H9 (cell line): ENCODE results near the gene DYNC2LI1. TPM values are rescaled to one million over a fixed set of nuclear protein-coding genes. Genes with fewer than 3 reads are reported as not detected.

Experiments used
- DNase-seq: peaks from one replicate; pipeline ENCODE4 v3.0.0-alpha.2; 2017
- H2AFZ ChIP-seq: one replicate; pipeline ENCODE4 v1.6.1; 2013; ENCODE audit warnings: mild to moderate bottlenecking, low read length, control low read depth, moderate library complexity
- H2AK5ac ChIP-seq: 2 replicates; pipeline ENCODE4 v1.6.1; 2013; ENCODE audit warnings: low read length, control low read depth, mixed read lengths; ENCODE audit not compliant: insufficient read length
- H2BK120ac ChIP-seq: one replicate; pipeline ENCODE4 v1.6.1; 2013; ENCODE audit warnings: low read depth, mild to moderate bottlenecking, low read length, control low read depth, inconsistent platforms; ENCODE audit not compliant: poor library complexity, severe bottlenecking
- H2BK12ac ChIP-seq: 2 replicates; pipeline ENCODE4 v1.6.1; 2013; ENCODE audit warnings: low read length, control low read depth, mixed read lengths, low read depth; ENCODE audit not compliant: insufficient read length
- H2BK15ac ChIP-seq: 2 replicates; pipeline ENCODE4 v1.6.1; 2013; ENCODE audit warnings: low read depth, low read length, control low read depth
- H2BK20ac ChIP-seq: one replicate; pipeline ENCODE4 v1.6.1; 2013; ENCODE audit warnings: low read depth, mild to moderate bottlenecking, low read length, control low read depth, inconsistent platforms; ENCODE audit not compliant: poor library complexity, severe bottlenecking
- H2BK5ac ChIP-seq: 2 replicates; pipeline ENCODE4 v1.6.1; 2013; ENCODE audit warnings: low read length, control low read depth, mixed read lengths; ENCODE audit not compliant: insufficient read length
- H3K14ac ChIP-seq: 2 replicates; pipeline ENCODE4 v1.6.1; 2013; ENCODE audit warnings: low read length, control low read depth; ENCODE audit not compliant: insufficient read depth
- H3K18ac ChIP-seq: 2 replicates; pipeline ENCODE4 v1.6.1; 2013; ENCODE audit warnings: low read depth, mild to moderate bottlenecking, mixed read lengths, low read length, control low read depth; ENCODE audit not compliant: insufficient read length
- H3K23ac ChIP-seq: 2 replicates; pipeline ENCODE4 v1.6.1; 2013; ENCODE audit warnings: low read length, control low read depth, mixed read lengths, low read depth; ENCODE audit not compliant: insufficient read length
- H3K23me2 ChIP-seq: 2 replicates; pipeline ENCODE4 v1.6.1; 2013; ENCODE audit warnings: low read depth, mild to moderate bottlenecking, mixed read lengths, low read length, control low read depth; ENCODE audit not compliant: insufficient read length, poor library complexity, severe bottlenecking
- H3K27ac ChIP-seq: 2 replicates; pipeline ENCODE4 v1.5.1; 2013; ENCODE audit warnings: low read length, control low read depth, mixed read lengths, low read depth; ENCODE audit not compliant: insufficient read length
- H3K27me3 ChIP-seq: 2 replicates; pipeline ENCODE4 v1.6.1; 2013; ENCODE audit warnings: low read length, control low read depth, inconsistent platforms; ENCODE audit not compliant: insufficient read depth
- H3K4ac ChIP-seq: 2 replicates; pipeline ENCODE4 v1.6.1; 2013; ENCODE audit warnings: low read depth, mild to moderate bottlenecking, control low read depth, inconsistent platforms, low read length, moderate library complexity
- H3K4me1 ChIP-seq: 2 replicates; pipeline ENCODE4 v1.6.1; 2013; ENCODE audit warnings: low read length, control low read depth, inconsistent platforms; ENCODE audit not compliant: insufficient read depth
- H3K4me2 ChIP-seq: 2 replicates; pipeline ENCODE4 v1.6.1; 2013; ENCODE audit warnings: low read length, control low read depth, mixed read lengths; ENCODE audit not compliant: insufficient read length, insufficient read depth
- H3K56ac ChIP-seq: 2 replicates; pipeline ENCODE4 v1.6.1; 2013; ENCODE audit warnings: low read depth, mild to moderate bottlenecking, mixed read lengths, low read length, control low read depth; ENCODE audit not compliant: insufficient read length
- H3K79me1 ChIP-seq: 2 replicates; pipeline ENCODE4 v1.6.1; 2013; ENCODE audit warnings: low read depth, mild to moderate bottlenecking, moderate library complexity, low read length, control low read depth, inconsistent platforms; ENCODE audit not compliant: insufficient read depth, poor library complexity, severe bottlenecking
- H3K79me2 ChIP-seq: 2 replicates; pipeline ENCODE4 v1.6.1; 2013; ENCODE audit warnings: low read length, control low read depth, inconsistent platforms; ENCODE audit not compliant: insufficient read depth
- H3K9ac ChIP-seq: 2 replicates; pipeline ENCODE4 v1.6.1; 2013; ENCODE audit warnings: low read length, control low read depth, mixed read lengths; ENCODE audit not compliant: insufficient read length; ENCODE audit errors: extremely low read depth
- H3K9me3 ChIP-seq: one replicate; pipeline ENCODE4 v1.6.1; 2013; ENCODE audit warnings: low read depth, low read length, inconsistent platforms; ENCODE audit not compliant: control insufficient read depth
- H3T11ph ChIP-seq: one replicate; pipeline ENCODE4 v1.6.1; 2013; ENCODE audit warnings: mild to moderate bottlenecking, low read length, control low read depth, inconsistent platforms
- H4K20me1 ChIP-seq: one replicate; pipeline ENCODE4 v1.6.1; 2013; ENCODE audit not compliant: control insufficient read depth, insufficient read length, insufficient read depth
- H4K5ac ChIP-seq: 2 replicates; pipeline ENCODE4 v1.6.1; 2013; ENCODE audit warnings: low read depth, mild to moderate bottlenecking, mixed read lengths, low read length, control low read depth; ENCODE audit not compliant: insufficient read length
- H4K8ac ChIP-seq: replicated peaks from 2 replicates; pipeline ENCODE4 v1.6.1; 2013; ENCODE audit warnings: low read length, control low read depth, mixed read lengths, low read depth; ENCODE audit not compliant: insufficient read length
- H4K91ac ChIP-seq: 2 replicates; pipeline ENCODE4 v1.6.1; 2013; ENCODE audit warnings: low read depth, mild to moderate bottlenecking, moderate library complexity, mixed read lengths, low read length, control low read depth; ENCODE audit not compliant: insufficient read length
- H3K27ac Mint-ChIP-seq, 3 experiments: 2 replicates in 2 of 3; 3 replicates in 1 of 3; pipeline ENCODE4 v1.8.0; 2020 to 2021; ENCODE audit warnings: mixed read lengths in 3 of 3, mild to moderate bottlenecking in 1 of 3, moderate library complexity in 1 of 3
- H3K27me3 Mint-ChIP-seq: 2 replicates; pipeline ENCODE4 v1.8.0; 2021; ENCODE audit warnings: low read depth, mild to moderate bottlenecking, moderate library complexity, mixed read lengths
- H3K36me3 Mint-ChIP-seq, 3 experiments: 2 replicates in 2 of 3; 3 replicates in 1 of 3; pipeline ENCODE4 v1.8.0; 2020 to 2021; ENCODE audit warnings: low read depth in 3 of 3, mixed read lengths in 3 of 3; ENCODE audit not compliant: insufficient read depth in 1 of 3
- H3K4me1 Mint-ChIP-seq, 2 experiments: 2 replicates each; pipeline ENCODE4 v1.8.0; 2020; ENCODE audit warnings: mixed read lengths in 2 of 2
- H3K4me3 Mint-ChIP-seq, 2 experiments: 2 replicates in 1 of 2; 3 replicates in 1 of 2; pipeline ENCODE4 v1.8.0; 2020 to 2021; ENCODE audit warnings: mild to moderate bottlenecking in 2 of 2, mixed read lengths in 2 of 2, moderate library complexity in 1 of 2
- H3K9me3 Mint-ChIP-seq, 2 experiments: 2 replicates in 1 of 2; 3 replicates in 1 of 2; pipeline ENCODE4 v1.8.0; 2020; ENCODE audit warnings: mild to moderate bottlenecking in 2 of 2, mixed read lengths in 2 of 2, moderate library complexity in 1 of 2
- WGBS: extraction: QIAGEN DNeasy Blood & Tissue Kit; methylation state at CpG from one replicate; pipeline ENCODE4 v1.1.7; 2013; ENCODE audit warnings: missing lambda C conversion rate, low lambda C conversion rate, mixed read lengths; ENCODE audit not compliant: insufficient read length; ENCODE audit errors: extremely low coverage; 5-methylcytosine and 5-hydroxymethylcytosine counted together
- total RNA-seq: library from RNA; stranded (reverse); gene quantifications from 2 replicates; pipeline ENCODE4 v1.2.1, GENCODE V29; 2021
- TF ChIP-seq, protein P1 (sequence below): fragments of 200-600 bp; sonication (generic); conservative IDR thresholded peaks from 3 replicates; pipeline ENCODE4 v1.8.0; 2021; ENCODE audit warnings: antibody characterized with exemption, mild to moderate bottlenecking

The DYNC2LI1 gene
- total RNA-seq, 1 experiment from 2014 or later = 8.5 TPM

- H3K23ac ChIP-seq = no peak within 1 kb of the TSS
- no peak within 1 kb of the TSS for H2BK120ac ChIP-seq
- no peaks in the 10 kb centered on the region for H3K79me2 ChIP-seq
- H3K79me1 ChIP-seq = no peaks in the 10 kb centered on the region
- no peak within 1 kb of the TSS for H2BK15ac ChIP-seq
- TF ChIP-seq, protein P1, sequence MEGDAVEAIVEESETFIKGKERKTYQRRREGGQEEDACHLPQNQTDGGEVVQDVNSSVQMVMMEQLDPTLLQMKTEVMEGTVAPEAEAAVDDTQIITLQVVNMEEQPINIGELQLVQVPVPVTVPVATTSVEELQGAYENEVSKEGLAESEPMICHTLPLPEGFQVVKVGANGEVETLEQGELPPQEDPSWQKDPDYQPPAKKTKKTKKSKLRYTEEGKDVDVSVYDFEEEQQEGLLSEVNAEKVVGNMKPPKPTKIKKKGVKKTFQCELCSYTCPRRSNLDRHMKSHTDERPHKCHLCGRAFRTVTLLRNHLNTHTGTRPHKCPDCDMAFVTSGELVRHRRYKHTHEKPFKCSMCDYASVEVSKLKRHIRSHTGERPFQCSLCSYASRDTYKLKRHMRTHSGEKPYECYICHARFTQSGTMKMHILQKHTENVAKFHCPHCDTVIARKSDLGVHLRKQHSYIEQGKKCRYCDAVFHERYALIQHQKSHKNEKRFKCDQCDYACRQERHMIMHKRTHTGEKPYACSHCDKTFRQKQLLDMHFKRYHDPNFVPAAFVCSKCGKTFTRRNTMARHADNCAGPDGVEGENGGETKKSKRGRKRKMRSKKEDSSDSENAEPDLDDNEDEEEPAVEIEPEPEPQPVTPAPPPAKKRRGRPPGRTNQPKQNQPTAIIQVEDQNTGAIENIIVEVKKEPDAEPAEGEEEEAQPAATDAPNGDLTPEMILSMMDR = no peak
- H3K27me3 ChIP-seq = no peaks in the 10 kb centered on the region
- H3K9me3 ChIP-seq = no peaks in the 10 kb centered on the region
- no peak for DNase-seq
- H4K8ac ChIP-seq = no peak within 1 kb of the TSS
- no peaks in the 10 kb centered on the region for H3K36me3 Mint-ChIP-seq
- no peak within 1 kb of the TSS for H2AFZ ChIP-seq
- H3K27ac ChIP-seq = no peak within 1 kb of the TSS
- no peaks in the 10 kb centered on the region for H4K20me1 ChIP-seq
- no peak within 1 kb of the TSS for H4K91ac ChIP-seq
- no peak within 1 kb of the TSS for H3K18ac ChIP-seq
- no peak within 1 kb of the TSS for H2AK5ac ChIP-seq
- no peak within 1 kb of the TSS; a peak in 2 of 7 replicates for H3K27ac Mint-ChIP-seq
- no peak within 1 kb of the TSS for H3K4me3 Mint-ChIP-seq
- no peaks in the 10 kb centered on the region; the same call in 1 of the 2 replicates for H3K4me1 ChIP-seq
- H3K27me3 Mint-ChIP-seq = no peaks in the 10 kb centered on the region
- no peak within 1 kb of the TSS for H3K4ac ChIP-seq
- H2BK5ac ChIP-seq = no peak within 1 kb of the TSS
- H3K9ac ChIP-seq = no peak within 1 kb of the TSS
- no peaks in the 10 kb centered on the region for H3K9me3 Mint-ChIP-seq
- no peak within 1 kb of the TSS for H3K4me2 ChIP-seq
- H2BK12ac ChIP-seq = no peak within 1 kb of the TSS
- no peak within 1 kb of the TSS for H2BK20ac ChIP-seq
- peaks cover 0 to 11% of the 10 kb centered on the region in 2 experiments; a peak in 2 of 4 replicates for H3K4me1 Mint-ChIP-seq
- WGBS = no CpG with 5 or more reads among the region's 20 CpGs
- H3T11ph ChIP-seq = no peak within 1 kb of the TSS
- H3K14ac ChIP-seq = no peak within 1 kb of the TSS
- H3K56ac ChIP-seq = no peak within 1 kb of the TSS
- no peaks in the 10 kb centered on the region for H3K23me2 ChIP-seq
- H4K5ac ChIP-seq = no peak within 1 kb of the TSS
Measured at GRCh38 chr2:43838560-43839267, 64.9 kb downstream of the DYNC2LI1 start, which contains the start of the genes ABCG5 and ABCG8. ABCG5 (minus strand) TSS chr2:43838839; CDS start chr2:43838679, 160 bp downstream. ABCG8 (plus strand) TSS chr2:43838971; CDS start chr2:43839054, 83 bp downstream.
